ENCODE data around the gene SENP5.

SENP5 gene

GRCh38 chr3:196886144-196886543, 18.4 kb downstream of the SENP5 start:
- no peak overlapping the region for H3K4me3 ChIP-seq (ENCODE audit: low read depth, low read length)

GRCh38 chr3:196889844-196890708, 22.4 kb downstream of the SENP5 start:
- H3K4me3 ChIP-seq (ENCODE audit: low read depth, low read length): no peak overlapping the region

- H3K4me3 ChIP-seq (ENCODE audit: low read depth, low read length): no peak overlapping the region
Observed at GRCh38 chr3:196894557-196895295, 27.0 kb downstream of the SENP5 start.

GRCh38 chr3:196896229-196896628, 28.5 kb downstream of the SENP5 start:
- H3K4me3 ChIP-seq (ENCODE audit: low read depth, low read length): no peak overlapping the region

- no peak overlapping the region for H3K4me3 ChIP-seq (ENCODE audit: low read depth, low read length)
Observed at GRCh38 chr3:196901768-196902167, 34.0 kb downstream of the SENP5 start.

GRCh38 chr3:196902296-196902695, 34.6 kb downstream of the SENP5 start:
- no peak overlapping the region for H3K4me3 ChIP-seq (ENCODE audit: low read depth, low read length)

- no peak overlapping the region for H3K4me3 ChIP-seq (ENCODE audit: low read depth, low read length)
Observed at GRCh38 chr3:196903740-196904139, 36.0 kb downstream of the SENP5 start.

GRCh38 chr3:196914866-196915265, 47.1 kb downstream of the SENP5 start:
- H3K4me3 ChIP-seq (ENCODE audit: low read depth, low read length): no peak overlapping the region

GRCh38 chr3:196915375-196915774, 47.7 kb downstream of the SENP5 start:
- H3K4me3 ChIP-seq (ENCODE audit: low read depth, low read length): no peak overlapping the region

- no peak overlapping the region for H3K4me3 ChIP-seq (ENCODE audit: low read depth, low read length)
Observed at GRCh38 chr3:196916221-196916620, 48.5 kb downstream of the SENP5 start.

- no peak overlapping the region for H3K4me3 ChIP-seq (ENCODE audit: low read depth, low read length)
Observed at GRCh38 chr3:196916995-196917394, 49.3 kb downstream of the SENP5 start.

GRCh38 chr3:196918968-196919367, 51.2 kb downstream of the SENP5 start:
- H3K4me3 ChIP-seq (ENCODE audit: low read depth, low read length): no peak overlapping the region

GRCh38 chr3:196920733-196921132, 53.0 kb downstream of the SENP5 start:
- H3K4me3 ChIP-seq (ENCODE audit: low read depth, low read length): no peak overlapping the region

- no peak overlapping the region for H3K4me3 ChIP-seq (ENCODE audit: low read depth, low read length)
Observed at GRCh38 chr3:196927571-196928453, 60.1 kb downstream of the SENP5 start.

GRCh38 chr3:196931157-196931556, 63.4 kb downstream of the SENP5 start:
- H3K4me3 ChIP-seq (ENCODE audit: low read depth, low read length): no peak overlapping the region

GRCh38 chr3:196931828-196932587, 64.3 kb downstream of the SENP5 start:
- H3K4me3 ChIP-seq (ENCODE audit: low read depth, low read length): no peak overlapping the region

GRCh38 chr3:196932600-196932999, 64.9 kb downstream of the SENP5 start:
- no peak overlapping the region for H3K4me3 ChIP-seq (ENCODE audit: low read depth, low read length)

GRCh38 chr3:196936288-196936687, 68.6 kb downstream of the SENP5 start:
- H3K4me3 ChIP-seq (ENCODE audit: low read depth, low read length): no peak overlapping the region

GRCh38 chr3:196938124-196938523, 70.4 kb downstream of the SENP5 start:
- no peak overlapping the region for H3K4me3 ChIP-seq (ENCODE audit: low read depth, low read length)

- H3K4me3 ChIP-seq (ENCODE audit: low read depth, low read length): no peak overlapping the region
Observed at GRCh38 chr3:196938576-196938975, 70.9 kb downstream of the SENP5 start.
